ELR (cell line): ENCODE results near the gene PDXP.
"Not testable (repeated sequence)": the region's sequence is repeated elsewhere in the genome, so short reads cannot be mapped to it uniquely, and the experiment has no call there.

Source experiments
- DNase-seq: peaks from one replicate; pipeline ENCODE4 v3.0.0-alpha.2; 2015; ENCODE audit warnings: low read depth

The PDXP gene

DNA sequence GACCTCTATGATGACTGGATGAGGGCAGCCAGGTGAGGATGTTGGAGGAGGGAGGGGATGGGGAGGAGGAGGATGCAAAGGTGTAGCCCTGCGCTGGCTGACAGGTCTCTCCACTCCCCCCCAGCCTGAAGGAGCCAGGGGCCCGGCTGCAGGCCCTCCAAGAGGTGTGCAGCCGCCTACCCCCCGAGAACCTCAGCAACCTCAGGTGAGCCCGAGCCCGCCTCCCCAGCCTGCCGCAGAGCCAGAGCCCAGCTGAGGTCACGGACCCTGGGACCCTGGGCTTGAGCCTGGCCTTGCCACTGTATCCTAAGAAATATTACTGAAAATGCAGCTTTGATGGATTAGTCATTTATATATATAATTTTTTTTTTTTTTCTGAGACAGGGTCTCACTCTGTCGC is 11.2 kb upstream of the PDXP start:
- DNase-seq = no peak

DNA sequence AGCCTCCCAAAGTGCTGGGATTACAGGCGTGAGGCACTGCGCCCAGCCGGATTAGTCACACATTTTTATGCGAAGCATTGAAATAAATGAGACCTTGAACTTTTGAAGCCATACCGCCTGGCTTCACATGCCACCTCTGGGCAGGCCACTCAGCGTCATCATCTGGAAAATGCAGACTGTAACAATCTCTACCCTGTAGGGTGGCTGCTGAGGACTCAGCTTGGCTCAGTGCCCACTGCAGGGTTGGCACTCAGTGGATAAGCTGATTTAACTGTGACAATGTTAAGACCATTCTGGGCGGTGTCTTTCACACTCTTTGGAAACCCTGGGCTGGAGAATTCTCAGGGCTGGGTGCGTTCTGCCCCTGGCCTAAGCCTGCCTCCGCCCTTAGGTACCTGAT is 10.6 kb upstream of the PDXP start:
- DNase-seq = no peak

GRCh38 chr22:37650463-37651136 is 7.9 kb upstream of the PDXP start:
- DNase-seq = no peak

GRCh38 chr22:37654563-37655251 is 3.8 kb upstream of the PDXP start:
- DNase-seq = no peak

- DNase-seq = no peak
Observed at GRCh38 chr22:37655252-37655563, 3.3 kb upstream of the PDXP start.

DNA sequence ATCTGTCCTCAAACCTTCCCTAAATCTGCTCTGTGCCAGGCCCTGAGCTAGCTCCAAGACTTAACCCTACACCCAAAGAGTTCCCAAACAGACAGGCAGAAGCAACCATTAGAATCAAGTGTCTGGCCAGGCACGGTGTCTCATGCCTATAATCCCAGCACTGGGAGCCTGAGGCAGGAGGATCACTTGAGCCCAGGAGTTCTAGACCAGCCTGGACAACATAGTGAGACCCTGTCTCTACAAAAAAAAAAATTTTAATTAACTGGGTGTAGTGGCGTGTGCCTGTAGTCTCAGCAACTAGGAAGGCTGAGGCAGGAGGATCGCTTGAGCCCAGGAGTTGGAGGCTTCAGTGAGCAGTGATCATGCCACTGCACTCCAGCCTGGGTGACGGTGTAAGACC is 1.9 kb upstream of the PDXP start:
- DNase-seq = not testable (repeated sequence)

- peak; percentile 48 for DNase-seq
Observed at GRCh38 chr22:37657590-37658132, 862 bp upstream of the PDXP start.

GRCh38 chr22:37659066-37659896 is 758 bp downstream of the PDXP start:
- no peak for DNase-seq

GRCh38 chr22:37659897-37660708 is 1.6 kb downstream of the PDXP start:
- no peak for DNase-seq

DNA sequence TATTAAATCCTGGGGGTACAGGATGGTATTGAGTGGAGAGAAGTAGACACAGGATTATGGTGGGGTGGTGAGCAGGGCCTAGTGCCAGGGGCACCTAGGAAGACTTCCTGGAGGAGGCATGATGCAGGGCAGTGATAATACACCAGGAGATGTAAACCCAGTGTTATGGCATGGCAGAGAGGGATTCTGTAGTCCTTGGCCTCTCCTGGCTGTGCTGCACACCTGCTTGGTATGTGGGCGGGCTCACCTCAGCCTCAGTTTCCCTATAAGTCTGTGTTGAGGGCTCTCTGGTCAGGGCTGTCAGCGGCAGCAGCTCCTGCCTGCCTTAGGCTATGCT is 2.2 kb downstream of the PDXP start:
- DNase-seq = no peak

GRCh38 chr22:37661160-37661924 is 2.8 kb downstream of the PDXP start:
- peak; percentile 82 for DNase-seq

- no peak for DNase-seq
Observed at GRCh38 chr22:37662039-37662438, 3.5 kb downstream of the PDXP start.

- DNase-seq = peak; percentile 58
Observed at GRCh38 chr22:37663521-37664140, 5.1 kb downstream of the PDXP start.

GRCh38 chr22:37664249-37665101 is 6.0 kb downstream of the PDXP start:
- DNase-seq = no peak

DNA sequence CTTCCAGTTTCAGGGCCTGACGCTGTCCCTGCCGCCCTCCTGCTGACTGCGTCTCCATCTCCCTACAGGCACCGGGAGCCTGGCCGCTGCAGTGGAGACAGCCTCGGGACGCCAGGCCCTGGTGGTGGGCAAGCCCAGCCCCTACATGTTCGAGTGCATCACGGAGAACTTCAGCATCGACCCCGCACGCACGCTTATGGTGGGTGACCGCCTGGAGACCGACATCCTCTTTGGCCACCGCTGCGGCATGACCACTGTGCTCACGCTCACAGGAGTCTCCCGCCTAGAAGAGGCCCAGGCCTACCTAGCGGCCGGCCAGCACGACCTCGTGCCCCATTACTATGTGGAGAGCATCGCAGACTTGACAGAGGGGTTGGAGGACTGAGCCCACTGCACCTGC is 7.0 kb downstream of the PDXP start:
- no peak for DNase-seq

- peak; percentile 20 for DNase-seq
Observed at GRCh38 chr22:37669586-37669985, 11.1 kb downstream of the PDXP start.

GRCh38 chr22:37672206-37672919 is 13.8 kb downstream of the PDXP start:
- no peak for DNase-seq

DNA sequence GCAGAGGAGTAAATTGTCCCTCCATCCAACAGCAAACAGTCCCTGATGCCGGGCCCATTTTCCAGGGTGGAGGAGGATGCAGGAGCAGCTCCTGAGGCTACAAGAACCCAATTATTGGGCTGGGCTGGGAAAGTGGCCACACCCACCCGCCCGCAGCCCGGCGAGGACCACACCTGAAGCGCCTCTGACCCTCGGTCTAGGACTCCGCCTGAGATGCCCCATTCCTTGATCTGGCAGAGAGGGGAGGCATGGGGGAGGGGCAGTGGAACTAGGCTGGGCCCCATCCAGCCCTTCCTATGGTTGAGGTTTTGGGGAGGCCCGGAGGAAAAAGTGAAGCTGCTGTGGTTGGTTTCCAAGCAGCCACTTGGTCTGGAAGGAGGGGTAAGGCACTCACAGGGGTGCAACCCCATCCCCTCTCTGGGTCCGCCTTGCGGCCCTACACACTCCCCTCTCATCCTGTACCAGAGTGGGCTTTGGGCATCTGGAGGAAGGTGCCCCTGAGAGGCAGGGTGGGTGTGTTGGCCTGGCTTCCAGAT is 14.5 kb downstream of the PDXP start:
- no peak for DNase-seq

- no peak for DNase-seq
Observed at GRCh38 chr22:37674248-37674647, 15.7 kb downstream of the PDXP start.
